K562 (cell line): ENCODE results near the gene CD302. TPM values are rescaled to one million over a fixed set of nuclear protein-coding genes. Genes with fewer than 3 reads are reported as not detected.

Experiments
- ATAC-seq: fragments of 200-7000 bp; cut with Tn5 transposase; 3 replicates; pipeline ENCODE4 v1.9.1; 2020; ENCODE audit warnings: moderate library complexity
- BruUV-seq: library from RNA; stranded (reverse); fragments of 400-500 nt; replicated peaks from 2 replicates; lab custom pipeline; 2021; lab: Mats Ljungman, UMichigan
- CTCF ChIA-PET: fragments of 300-600 bp; formaldehyde crosslinking; extraction: SDS; loops from one replicate; lab custom pipeline; 2021; ENCODE audit warnings: low intra/inter-chr PET ratio; lab: Yijun Ruan, JAX
- POLR2A ChIA-PET: fragments of 300-600, 350-650 bp; sonication (Branson Sonifier 250); formaldehyde crosslinking; extraction: SDS; loops from one replicate; lab custom pipeline; 2021; ENCODE audit warnings: antibody characterized with exemption, inconsistent platforms; lab: Yijun Ruan, JAX
- DNase-seq, 4 experiments: peaks; one replicate each; pipeline versions ENCODE4 v3.0.0 to v3.0.0-alpha.2; 2011 to 2018; ENCODE audit warnings: low spot score in 3 of 4, mixed read lengths in 3 of 4; ENCODE audit errors: extremely low read depth in 1 of 4
- FAIRE-seq: peaks from 2 replicates; lab custom pipeline; 2011; peaks lifted over from hg19 to GRCh38; lab: Jason Lieb, UNC
- H2AFZ ChIP-seq: 2 replicates; pipeline ENCODE4 v1.6.0; 2011; ENCODE audit warnings: low read depth, low read length, control low read depth, inconsistent platforms
- H3K27ac ChIP-seq: fragments of 200-600 bp; 3 replicates; pipeline ENCODE4 v1.8.0; 2011; ENCODE audit warnings: low read depth, mild to moderate bottlenecking, control low read depth, inconsistent platforms, low read length, moderate library complexity, mixed read lengths; ENCODE audit errors: extremely low read depth
- H3K27me3 ChIP-seq, 2 experiments: fragments of 300-600 bp in 1 of 2; 2 replicates in 1 of 2; 3 replicates in 1 of 2; pipeline versions ENCODE4 v1.6.0 to v1.8.0; 2011; ENCODE audit warnings: inconsistent platforms in 2 of 2, low read length in 2 of 2, mild to moderate bottlenecking in 1 of 2, mixed read lengths in 1 of 2, moderate library complexity in 1 of 2; ENCODE audit not compliant: control insufficient read depth in 2 of 2, insufficient read depth in 2 of 2
- H3K36me3 ChIP-seq: fragments of 300-600 bp; 3 replicates; pipeline ENCODE4 v1.8.0; 2011; ENCODE audit warnings: mild to moderate bottlenecking, low read length, inconsistent platforms; ENCODE audit not compliant: control insufficient read depth, insufficient read depth
- H3K4me1 ChIP-seq, 2 experiments: fragments of 200-600 bp in 1 of 2; replicated peaks in 1 of 2; 2 replicates in 1 of 2; 3 replicates in 1 of 2; pipeline versions ENCODE4 v1.5.1 to v1.8.0; 2011; ENCODE audit warnings: inconsistent platforms in 2 of 2, low read length in 2 of 2, mild to moderate bottlenecking in 1 of 2, mixed read lengths in 1 of 2, moderate library complexity in 1 of 2; ENCODE audit not compliant: control insufficient read depth in 2 of 2, insufficient read depth in 2 of 2
- H3K4me2 ChIP-seq: 2 replicates; pipeline ENCODE4 v1.6.1; 2011; ENCODE audit warnings: low read length, control low read depth, inconsistent platforms, mixed read lengths; ENCODE audit not compliant: insufficient read depth
- H3K4me3 ChIP-seq: fragments of 200-600 bp; sonication (generic), shearing (Covaris generic); 2 replicates; pipeline ENCODE4 v1.5.1; 2016; ENCODE audit warnings: control low read depth, inconsistent platforms
- H3K79me2 ChIP-seq: fragments of 200-600 bp; 3 replicates; pipeline ENCODE4 v1.8.0; 2011; ENCODE audit warnings: low read length, inconsistent platforms; ENCODE audit not compliant: control insufficient read depth, insufficient read depth
- H3K9ac ChIP-seq, 2 experiments: 2 replicates each; pipeline versions ENCODE4 v1.6.0 to v1.6.1; 2011; ENCODE audit warnings: low read depth in 2 of 2, low read length in 2 of 2, control low read depth in 1 of 2, inconsistent platforms in 1 of 2, mild to moderate bottlenecking in 1 of 2, mixed read lengths in 1 of 2; ENCODE audit not compliant: insufficient read depth in 1 of 2
- H3K9me1 ChIP-seq: one replicate; pipeline ENCODE4 v1.6.0; 2011; ENCODE audit warnings: inconsistent platforms, mild to moderate bottlenecking, low read length, moderate library complexity; ENCODE audit not compliant: control insufficient read depth, insufficient read depth
- H3K9me3 ChIP-seq: replicated peaks from 2 replicates; pipeline ENCODE4 v1.5.1; 2011; ENCODE audit warnings: low read depth, low read length, inconsistent platforms; ENCODE audit not compliant: control insufficient read depth, insufficient read depth
- H4K20me1 ChIP-seq: replicated peaks from 2 replicates; pipeline ENCODE4 v1.6.1; 2011; ENCODE audit warnings: low read length, inconsistent platforms, mixed read lengths; ENCODE audit not compliant: control insufficient read depth, insufficient read depth
- MED1 ChIP-seq: sonication (generic); formaldehyde crosslinking; IDR thresholded peaks from 2 replicates; pipeline ENCODE4 v1.8.1; 2023; ENCODE audit warnings: missing genetic modification reagents, borderline replicate concordance
- RUNX1 ChIP-seq: sonication (generic); IDR thresholded peaks from 2 replicates; pipeline ENCODE4 v1.6.1; 2016; ENCODE audit warnings: antibody characterized with exemption, low read depth
- SP1 ChIP-seq: sonication (generic); formaldehyde crosslinking; IDR thresholded peaks from 2 replicates; pipeline ENCODE4 v1.8.1; 2022; ENCODE audit warnings: mild to moderate bottlenecking, missing genetic modification reagents
- ZBTB1 ChIP-seq: sonication (generic); formaldehyde crosslinking; IDR thresholded peaks from 2 replicates; pipeline ENCODE4 v1.8.1; 2023; ENCODE audit warnings: missing genetic modification reagents, low read depth, mild to moderate bottlenecking, borderline replicate concordance
- in situ Hi-C: fragments of 300-500 bp; cut with MboI; formaldehyde crosslinking; loops from 4 replicates; pipeline ENCODE4 v1.15.0; 2018; ENCODE audit warnings: inconsistent platforms, mixed read lengths
- intact Hi-C: fragments of 100-400 bp; cut with micrococcal nuclease; formaldehyde crosslinking; loops from 2 replicates; pipeline ENCODE4 v1.14.2; 2022
- polyA plus RNA-seq, 8 experiments: library from polyadenylated mRNA; depleted of rRNA in 4 of 8; stranded (reverse) in 5 of 8; unstranded in 3 of 8; fragments of >200 nt; fragmentation: Nextera tagmentation in 2 of 8; fragmentation: Illumina TruSeq in 1 of 8; extraction: Ambion mirVana in 2 of 8; extraction: Trizol in 1 of 8; gene quantifications; 2 replicates each; pipeline versions ENCODE4 v1.2.1 to v1.2.3, GENCODE V29; 2011 to 2014; ENCODE audit warnings: inconsistent platforms in 1 of 8, missing spikeins in 1 of 8
- total RNA-seq, 7 experiments: library from RNA; depleted of rRNA in 6 of 7; stranded (reverse); fragments of >200 nt in 6 of 7; fragmentation: Illumina TruSeq in 2 of 7; extraction: Trizol in 2 of 7; gene quantifications; 2 replicates each; pipeline versions ENCODE4 v1.2.1 to v1.2.3, GENCODE V29; 2011 to 2021; ENCODE audit warnings: low replicate concordance in 1 of 7
- TF ChIP-seq, protein P1 (sequence below), 2 experiments: fragments of 450-650 bp; formaldehyde crosslinking in 1 of 2; IDR thresholded peaks; 2 replicates each; pipeline versions ENCODE4 v1.4.0 to v1.6.1; 2014 to 2020; ENCODE audit warnings: mild to moderate bottlenecking in 2 of 2, borderline replicate concordance in 1 of 2, low read depth in 1 of 2

CD302 gene
- total and polyA plus RNA-seq, 9 of the 15 experiments (the other 6 are each of a cell fraction or from before 2014, with no cell fraction given), result 0.03 to 0.07 (median 0.04) TPM; not detected in 5

DNA sequence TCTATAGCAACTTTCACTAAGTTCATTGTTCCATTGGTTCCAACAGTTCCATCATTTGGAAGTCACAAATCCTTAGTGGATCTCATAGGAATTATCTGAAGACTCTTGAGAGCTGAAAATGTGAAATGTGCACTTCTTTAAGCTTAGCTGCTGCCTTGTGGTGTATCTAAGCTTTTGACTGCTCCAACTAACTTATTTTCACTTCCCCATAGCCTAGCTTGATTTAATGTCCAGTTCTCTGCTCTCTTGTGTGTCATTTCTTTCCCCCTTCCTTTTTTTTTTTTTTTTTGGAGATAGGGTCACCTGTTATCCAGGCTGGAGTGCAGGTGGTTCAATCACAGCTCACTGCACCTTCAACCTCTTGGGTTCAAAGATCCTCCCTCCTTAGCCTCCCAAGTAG lies 34.9 kb upstream of the CD302 start:
- no peaks in the 10 kb centered on the region for H3K36me3 ChIP-seq
- no peaks in the 10 kb centered on the region for H4K20me1 ChIP-seq
- intact Hi-C loops (no loop called here), in situ Hi-C loops (no loop called here)
- H3K4me3 ChIP-seq, result no peak overlapping the region
- no peaks in the 10 kb centered on the region for H3K9me3 ChIP-seq
- H3K4me2 ChIP-seq, result no peak overlapping the region
- DNase-seq, result no peak
- POLR2A ChIA-PET, result interaction anchor here (0.6 kb wide), 2 partner anchors 41 to 927 kb away, joined by 3 to 6 read pairs; no protein-coding TSS in a partner anchor
- TF ChIP-seq RUNX1 (no peak), SP1 (no peak), MED1 (CRISPR knock-in tag) (no peak), ZBTB1 (CRISPR knock-in tag) (no peak)
- TF ChIP-seq, protein P1, sequence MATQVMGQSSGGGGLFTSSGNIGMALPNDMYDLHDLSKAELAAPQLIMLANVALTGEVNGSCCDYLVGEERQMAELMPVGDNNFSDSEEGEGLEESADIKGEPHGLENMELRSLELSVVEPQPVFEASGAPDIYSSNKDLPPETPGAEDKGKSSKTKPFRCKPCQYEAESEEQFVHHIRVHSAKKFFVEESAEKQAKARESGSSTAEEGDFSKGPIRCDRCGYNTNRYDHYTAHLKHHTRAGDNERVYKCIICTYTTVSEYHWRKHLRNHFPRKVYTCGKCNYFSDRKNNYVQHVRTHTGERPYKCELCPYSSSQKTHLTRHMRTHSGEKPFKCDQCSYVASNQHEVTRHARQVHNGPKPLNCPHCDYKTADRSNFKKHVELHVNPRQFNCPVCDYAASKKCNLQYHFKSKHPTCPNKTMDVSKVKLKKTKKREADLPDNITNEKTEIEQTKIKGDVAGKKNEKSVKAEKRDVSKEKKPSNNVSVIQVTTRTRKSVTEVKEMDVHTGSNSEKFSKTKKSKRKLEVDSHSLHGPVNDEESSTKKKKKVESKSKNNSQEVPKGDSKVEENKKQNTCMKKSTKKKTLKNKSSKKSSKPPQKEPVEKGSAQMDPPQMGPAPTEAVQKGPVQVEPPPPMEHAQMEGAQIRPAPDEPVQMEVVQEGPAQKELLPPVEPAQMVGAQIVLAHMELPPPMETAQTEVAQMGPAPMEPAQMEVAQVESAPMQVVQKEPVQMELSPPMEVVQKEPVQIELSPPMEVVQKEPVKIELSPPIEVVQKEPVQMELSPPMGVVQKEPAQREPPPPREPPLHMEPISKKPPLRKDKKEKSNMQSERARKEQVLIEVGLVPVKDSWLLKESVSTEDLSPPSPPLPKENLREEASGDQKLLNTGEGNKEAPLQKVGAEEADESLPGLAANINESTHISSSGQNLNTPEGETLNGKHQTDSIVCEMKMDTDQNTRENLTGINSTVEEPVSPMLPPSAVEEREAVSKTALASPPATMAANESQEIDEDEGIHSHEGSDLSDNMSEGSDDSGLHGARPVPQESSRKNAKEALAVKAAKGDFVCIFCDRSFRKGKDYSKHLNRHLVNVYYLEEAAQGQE (IDR thresholded peaks at IDR 0.05; ENCODE audit: borderline replicate concordance), result no peak
- TF ChIP-seq, protein P1 (CRISPR knock-in tag; IDR thresholded peaks at IDR 0.05; ENCODE audit: low read depth), result no peak
- peaks cover 7 to 14% of the 10 kb centered on the region in 2 experiments; a peak in 4 of 5 replicates for H3K27me3 ChIP-seq
- no peak overlapping the region for H3K27ac ChIP-seq
- no peaks in the 10 kb centered on the region for H3K4me1 ChIP-seq
- H3K9me1 ChIP-seq, result no peaks in the 10 kb centered on the region
- no peak overlapping the region for H3K9ac ChIP-seq
- no peak for FAIRE-seq
- no peak for ATAC-seq
- no peaks in the 10 kb centered on the region for H3K79me2 ChIP-seq
- BruUV-seq, result no TSS peak
- CTCF ChIA-PET, result no interaction called here
- H2AFZ ChIP-seq, result no peak overlapping the region
